ENCODE data around the gene SC5D.

DNA sequence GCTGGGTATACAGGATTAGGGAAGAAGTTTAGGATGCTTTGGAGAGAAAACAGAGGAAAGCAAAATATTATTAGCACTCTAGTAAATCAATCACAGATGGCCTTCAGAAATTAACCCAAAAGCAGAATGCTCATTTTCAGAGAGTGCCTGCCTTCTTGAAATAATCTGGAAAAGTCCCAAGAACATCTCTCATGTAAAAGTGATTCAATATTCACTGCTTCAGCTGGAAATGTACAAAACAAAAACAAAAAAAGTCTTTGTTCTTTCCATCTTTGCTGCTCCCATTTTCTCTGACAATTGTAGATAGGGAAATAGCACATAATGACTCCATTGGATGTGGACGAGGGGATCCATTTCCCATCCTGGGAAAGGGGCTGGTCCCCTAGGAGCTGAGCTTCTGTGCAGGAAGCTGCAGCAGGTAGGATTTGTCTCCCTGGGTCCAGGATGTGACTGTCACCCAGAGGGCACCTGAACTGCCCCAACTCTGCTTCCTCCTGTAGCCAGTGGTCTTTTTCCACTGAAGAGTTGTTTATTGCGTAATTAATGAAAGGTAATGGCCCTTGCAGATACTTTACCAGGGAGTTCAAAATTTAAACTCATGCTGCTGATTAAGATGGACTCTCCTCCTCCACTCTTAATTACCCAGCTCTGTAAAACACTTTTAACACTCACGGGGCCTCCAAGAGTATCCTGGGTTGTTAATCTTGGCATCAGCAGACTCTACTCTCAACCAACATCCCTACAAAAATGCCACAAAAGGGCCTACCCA, 57.9 kb downstream of the SC5D start:
- no peak for TF ChIP-seq POLR2A (IDR thresholded peaks at IDR 0.05; ENCODE audit: low read depth, low read length)
- no peak for TF ChIP-seq POU2F2 (IDR thresholded peaks at IDR 0.05; ENCODE audit: low read depth, low read length)
- no peak for TF ChIP-seq POLR2AphosphoS5 (IDR thresholded peaks at IDR 0.05; ENCODE audit: low read depth, low read length)
- no peak for TF ChIP-seq TAF1 (IDR thresholded peaks at IDR 0.05; ENCODE audit: low read depth, low read length)

All from GM12891 (cell line).